ENCODE results near the gene ULBP1.
"Not testable (repeated sequence)": the region's sequence is repeated elsewhere in the genome, so short reads cannot be mapped to it uniquely, and the experiment has no call there.

Gene ULBP1

GRCh38 chr6:149963462-149964307, at the start of gene ULBP1:
Gene ULBP1 (plus strand): TSS chr6:149963943. CDS start chr6:149964050, 107 bp downstream.
- DNase-seq (ENCODE audit: low spot score), result no peak

- no peak for DNase-seq (ENCODE audit: low spot score)
These were observed 47.5 kb upstream of the ULBP1 start for GRCh38 chr6:149915970-149916865.

- DNase-seq (ENCODE audit: low spot score), result no peak
These were observed 46.1 kb upstream of the ULBP1 start for GRCh38 chr6:149917679-149918078.

GRCh38 chr6:149918151-149918905, 45.4 kb upstream of the ULBP1 start:
- DNase-seq (ENCODE audit: low spot score), result no peak

- DNase-seq (ENCODE audit: low spot score), result not testable (repeated sequence)
These were observed 44.5 kb upstream of the ULBP1 start for GRCh38 chr6:149919126-149919833.

- DNase-seq (ENCODE audit: low spot score), result no peak
These were observed 43.9 kb upstream of the ULBP1 start for GRCh38 chr6:149919834-149920225.

GRCh38 chr6:149921361-149921760, 42.4 kb upstream of the ULBP1 start:
- no peak for DNase-seq (ENCODE audit: low spot score)

- DNase-seq (ENCODE audit: low spot score), result not testable (repeated sequence)
These were observed 41.7 kb upstream of the ULBP1 start for GRCh38 chr6:149922091-149922490.

GRCh38 chr6:149922642-149923326, 41.0 kb upstream of the ULBP1 start, which contains the start of gene RAET1G:
Gene RAET1G (minus strand): TSS chr6:149923121. CDS start chr6:149923010, 111 bp downstream.
- peak; percentile 68 for DNase-seq (ENCODE audit: low spot score)

GRCh38 chr6:149923327-149923986, 40.3 kb upstream of the ULBP1 start:
- DNase-seq (ENCODE audit: low spot score), result no peak

- DNase-seq (ENCODE audit: low spot score), result no peak
These were observed 39.4 kb upstream of the ULBP1 start for GRCh38 chr6:149924206-149924932.

GRCh38 chr6:149924933-149925252, 38.9 kb upstream of the ULBP1 start:
- no peak for DNase-seq (ENCODE audit: low spot score)

GRCh38 chr6:149925253-149925973, 38.3 kb upstream of the ULBP1 start:
- DNase-seq (ENCODE audit: low spot score), result no peak

GRCh38 chr6:149925974-149926777, 37.6 kb upstream of the ULBP1 start:
- DNase-seq (ENCODE audit: low spot score), result peak; percentile 34

- DNase-seq (ENCODE audit: low spot score), result not testable (repeated sequence)
These were observed 36.7 kb upstream of the ULBP1 start for GRCh38 chr6:149927025-149927424.

- DNase-seq (ENCODE audit: low spot score), result no peak
These were observed 34.3 kb upstream of the ULBP1 start for GRCh38 chr6:149929422-149929821.

GRCh38 chr6:149931501-149931900, 32.2 kb upstream of the ULBP1 start:
- DNase-seq (ENCODE audit: low spot score), result no peak

- DNase-seq (ENCODE audit: low spot score), result no peak
These were observed 30.7 kb upstream of the ULBP1 start for GRCh38 chr6:149933036-149933435.

Data from COLO829 (cell line).